Transverse colon (tissue), 4 donors: ENCODE data around the gene PCNX1. TPM values are rescaled to one million over a fixed set of nuclear protein-coding genes. Genes with fewer than 3 reads are reported as not detected.

Source experiments
- DNase-seq: peaks from one replicate; pipeline ENCODE4 v3.0.0-alpha.2; 2019
- H3K27ac ChIP-seq, 4 donors: fragments of 200-600 bp; sonication (generic); 2 replicates each; pipeline ENCODE4 v1.5.1; 2016 to 2018; ENCODE audit warnings: inconsistent platforms in 4 of 4
- H3K27me3 ChIP-seq: fragments of 200-600 bp; sonication (generic); 2 replicates; pipeline ENCODE4 v1.5.1; 2017; ENCODE audit warnings: inconsistent platforms
- H3K36me3 ChIP-seq, 4 donors: fragments of 200-600 bp; sonication (generic); 2 replicates each; pipeline ENCODE4 v1.5.1; 2017 to 2019; ENCODE audit warnings: inconsistent platforms in 4 of 4
- H3K4me1 ChIP-seq, 4 donors: fragments of 200-600 bp; sonication (generic); 2 replicates each; pipeline ENCODE4 v1.5.1; 2017 to 2020; ENCODE audit warnings: inconsistent platforms in 4 of 4
- H3K4me3 ChIP-seq, 4 donors: fragments of 200-600 bp; sonication (generic); 1 replicate in 1 of 4; 2 replicates in 3 of 4; pipeline versions ENCODE4 v1.5.1 to v1.6.1; 2017 to 2019; ENCODE audit warnings: inconsistent platforms in 4 of 4
- H3K9me3 ChIP-seq, 2 donors: fragments of 200-600 bp; sonication (generic); 2 replicates each; pipeline ENCODE4 v1.5.1; 2017 to 2019; ENCODE audit warnings: inconsistent platforms in 2 of 2
- EP300 ChIP-seq: sonication (generic); formaldehyde crosslinking; IDR thresholded peaks from one replicate; pipeline ENCODE4 v1.6.1; 2017; ENCODE audit warnings: antibody characterized with exemption, low read depth
- POLR2A ChIP-seq: fragments of 450-650 bp; IDR thresholded peaks from one replicate; pipeline ENCODE4 v1.6.1; 2016; ENCODE audit warnings: antibody characterized with exemption, mild to moderate bottlenecking, moderate library complexity
- POLR2AphosphoS5 ChIP-seq, 3 donors: sonication (generic); formaldehyde crosslinking; IDR thresholded peaks; one replicate each; pipeline ENCODE4 v1.6.1; 2016; ENCODE audit warnings: antibody characterized with exemption in 3 of 3
- WGBS, 2 donors: methylation state at CpG; one replicate each; pipeline ENCODE4 v1.1.5; 2018; ENCODE audit warnings: low coverage in 1 of 2; 5-methylcytosine and 5-hydroxymethylcytosine counted together
- in situ Hi-C, 4 donors: fragments of 200-750 bp; cut with MboI; loops; one replicate each; pipeline versions ENCODE4 v1.15.0 to v1.15.1; 2017; ENCODE audit warnings: low sequenced_read_pairs in 3 of 4, low pct_ligation_motif_present in 1 of 4, low pct_unique_long_range_greater_than_20kb in 1 of 4
- intact Hi-C: fragments of 100-400 bp; cut with DNase I; formaldehyde crosslinking; loops from one replicate; pipeline ENCODE4 v1.15.1; 2023; ENCODE audit warnings: low total_unique reads
- total RNA-seq, 4 donors: library from RNA; depleted of rRNA; stranded (reverse); fragments of >200 nt; gene quantifications; one replicate each; pipeline ENCODE4 v1.1.0, GENCODE V29; 2016
- TF ChIP-seq, protein P1 (sequence below), 5 experiments: fragments of 200-600 bp in 3 of 5; fragments of 450-650 bp in 2 of 5; sonication (generic) in 3 of 5; IDR thresholded peaks; 1 replicate in 2 of 5; 2 replicates in 3 of 5; pipeline ENCODE4 v1.5.1; 2016 to 2017; ENCODE audit warnings: antibody characterized with exemption in 5 of 5, inconsistent platforms in 3 of 5, mild to moderate bottlenecking in 2 of 5, moderate library complexity in 1 of 5

The PCNX1 gene
- total RNA-seq, 4 donors from 2014 or later, result 15.0 to 64.6 (median 46.0) TPM

DNA sequence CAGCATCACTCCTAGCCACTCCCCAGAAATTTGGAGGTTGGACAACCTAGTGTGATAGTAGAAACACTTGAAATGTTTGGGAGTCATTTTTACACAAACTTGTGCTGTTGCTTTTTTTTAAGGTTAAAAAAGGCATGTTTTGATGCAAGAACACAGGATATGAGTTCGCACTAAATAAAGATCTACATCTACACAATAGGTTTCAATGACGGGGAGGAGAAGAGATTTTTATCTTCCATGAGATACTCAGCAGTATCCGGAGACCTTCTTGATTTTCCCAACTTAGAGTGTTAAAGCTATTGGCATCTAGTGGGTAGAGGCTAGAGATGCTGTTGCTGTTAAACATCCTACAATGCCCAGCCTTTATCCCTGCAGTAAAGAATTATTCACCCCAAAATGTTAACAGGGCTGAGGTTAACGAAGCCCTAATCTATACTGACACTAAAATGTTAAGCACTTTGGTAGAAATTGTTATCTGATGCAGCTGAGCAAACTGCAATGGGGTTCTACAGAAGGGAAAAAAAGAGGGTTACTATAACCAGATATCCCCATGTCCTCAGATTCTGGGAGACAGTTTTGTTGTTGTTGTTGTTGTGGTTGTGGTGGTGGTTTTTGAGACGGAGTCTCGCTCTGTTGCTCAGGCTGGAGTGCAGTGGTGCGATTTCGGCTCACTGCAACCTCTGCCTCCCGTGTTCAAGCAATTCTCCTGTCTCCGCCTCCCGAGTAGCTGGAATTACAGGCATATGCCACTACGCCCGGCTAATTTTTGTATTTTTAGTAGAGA, 14.0 kb upstream of the PCNX1 start:
- no peak overlapping the region for H3K4me3 ChIP-seq
- intact Hi-C loops, result no loop called here
- in situ Hi-C loops, result no loop called here
- peaks cover 0 to 4% (median 0%) of the 10 kb centered on the region in 4 donors for H3K4me1 ChIP-seq
- WGBS, 2 donors, result 80 to 81% methylated on average over 2 to 13 of the region's 13 CpGs
- no peaks in the 10 kb centered on the region for H3K27me3 ChIP-seq
- H3K36me3 ChIP-seq, result no peaks in the 10 kb centered on the region
- no peak overlapping the region for H3K27ac ChIP-seq
- TF ChIP-seq POLR2A, result no peak
- TF ChIP-seq, protein P1, sequence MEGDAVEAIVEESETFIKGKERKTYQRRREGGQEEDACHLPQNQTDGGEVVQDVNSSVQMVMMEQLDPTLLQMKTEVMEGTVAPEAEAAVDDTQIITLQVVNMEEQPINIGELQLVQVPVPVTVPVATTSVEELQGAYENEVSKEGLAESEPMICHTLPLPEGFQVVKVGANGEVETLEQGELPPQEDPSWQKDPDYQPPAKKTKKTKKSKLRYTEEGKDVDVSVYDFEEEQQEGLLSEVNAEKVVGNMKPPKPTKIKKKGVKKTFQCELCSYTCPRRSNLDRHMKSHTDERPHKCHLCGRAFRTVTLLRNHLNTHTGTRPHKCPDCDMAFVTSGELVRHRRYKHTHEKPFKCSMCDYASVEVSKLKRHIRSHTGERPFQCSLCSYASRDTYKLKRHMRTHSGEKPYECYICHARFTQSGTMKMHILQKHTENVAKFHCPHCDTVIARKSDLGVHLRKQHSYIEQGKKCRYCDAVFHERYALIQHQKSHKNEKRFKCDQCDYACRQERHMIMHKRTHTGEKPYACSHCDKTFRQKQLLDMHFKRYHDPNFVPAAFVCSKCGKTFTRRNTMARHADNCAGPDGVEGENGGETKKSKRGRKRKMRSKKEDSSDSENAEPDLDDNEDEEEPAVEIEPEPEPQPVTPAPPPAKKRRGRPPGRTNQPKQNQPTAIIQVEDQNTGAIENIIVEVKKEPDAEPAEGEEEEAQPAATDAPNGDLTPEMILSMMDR (IDR thresholded peaks at IDR 0.05), result no peak
- no peak for TF ChIP-seq POLR2AphosphoS5 (IDR thresholded peaks at IDR 0.05)
- no peaks in the 10 kb centered on the region for H3K9me3 ChIP-seq
- DNase-seq, result no peak

DNA sequence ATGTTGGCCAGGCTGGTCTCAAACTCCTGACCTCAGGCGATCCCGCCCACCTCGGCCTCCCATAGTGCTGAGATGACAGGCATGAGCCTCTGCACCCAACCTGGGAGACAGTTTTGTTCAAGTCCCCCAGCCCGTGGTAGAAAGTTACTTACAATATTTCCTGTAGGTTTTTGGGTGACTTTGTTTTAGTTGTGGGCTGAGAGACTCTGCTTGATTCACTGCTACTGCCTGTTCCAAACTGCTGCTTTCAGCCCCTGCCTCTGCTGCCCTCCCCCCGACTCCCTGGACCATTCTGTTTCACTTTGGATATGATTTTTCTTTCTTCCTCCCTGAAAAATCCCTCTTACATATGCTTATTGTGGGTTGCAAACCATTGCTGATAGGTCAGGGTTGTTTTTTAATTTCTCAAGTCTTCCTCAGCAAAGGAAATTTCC, 13.4 kb upstream of the PCNX1 start:
- no peak for DNase-seq
- WGBS, 2 donors, result 81 to 84% methylated on average over 3 to 5 of the region's 5 CpGs
- no peak overlapping the region for H3K4me3 ChIP-seq
- intact Hi-C loops (no loop called here), in situ Hi-C loops (no loop called here)
- TF ChIP-seq POLR2AphosphoS5 (IDR thresholded peaks at IDR 0.05), result no peak
- TF ChIP-seq POLR2A, result no peak
- no peak for TF ChIP-seq EP300
- TF ChIP-seq, protein P1 (IDR thresholded peaks at IDR 0.05), result no peak
- H3K27me3 ChIP-seq, result no peaks in the 10 kb centered on the region
- no peaks in the 10 kb centered on the region for H3K36me3 ChIP-seq
- no peaks in the 10 kb centered on the region for H3K9me3 ChIP-seq
- peaks cover 0 to 4% (median 0%) of the 10 kb centered on the region in 4 donors for H3K4me1 ChIP-seq
- H3K27ac ChIP-seq, result no peak overlapping the region

GRCh38 chr14:70894868-70895267, 12.4 kb upstream of the PCNX1 start:
- Histone ChIP-seq H3K27me3 (no peaks in the 10 kb centered on the region), H3K27ac (no peak overlapping the region), H3K4me3 (no peak overlapping the region), H3K36me3 (no peaks in the 10 kb centered on the region), H3K9me3 (no peaks in the 10 kb centered on the region), H3K4me1 (peaks cover 0 to 4% (median 0%) of the 10 kb centered on the region in 4 donors)
- TF ChIP-seq EP300 (no peak), POLR2A (no peak)
- TF ChIP-seq, protein P1 (IDR thresholded peaks at IDR 0.05), result no peak
- WGBS, 2 donors, result 52 to 73% methylated on average over 2 of the region's 2 CpGs
- DNase-seq, result no peak
- in situ Hi-C loops (no loop called here), intact Hi-C loops (loop anchor here (1.0 kb wide), 1 partner anchor 35 kb away; no protein-coding TSS in a partner anchor)

GRCh38 chr14:70896317-70896716, 10.9 kb upstream of the PCNX1 start:
- DNase-seq, result no peak
- H3K4me1 ChIP-seq, result peaks cover 0 to 4% (median 1%) of the 10 kb centered on the region in 4 donors
- H3K27ac ChIP-seq, result peak overlapping the region in 3 of 4 donors; percentile 65 to 68 (median 68)
- no peak for TF ChIP-seq EP300
- no peak for TF ChIP-seq POLR2A
- TF ChIP-seq, protein P1 (IDR thresholded peaks at IDR 0.05), result no peak
- TF ChIP-seq POLR2AphosphoS5 (IDR thresholded peaks at IDR 0.05), result no peak
- 85% methylated on average over 1 of the region's 1 CpG; no CpG with 5 or more reads in 1 of the 2 donors for WGBS, 2 donors
- no peak overlapping the region for H3K4me3 ChIP-seq
- no peaks in the 10 kb centered on the region for H3K27me3 ChIP-seq
- no peaks in the 10 kb centered on the region for H3K9me3 ChIP-seq
- H3K36me3 ChIP-seq, result no peaks in the 10 kb centered on the region
- intact Hi-C loops (no loop called here), in situ Hi-C loops (no loop called here)
